Ishikawa (cell line): ENCODE data around the gene HYDIN.

ENCODE experiments used
- CREB1 ChIP-seq: IDR thresholded peaks from 2 replicates; pipeline ENCODE4 v1.6.1; 2012; ENCODE audit warnings: low read depth
- EGR1 ChIP-seq: IDR thresholded peaks from 2 replicates; pipeline ENCODE4 v1.6.1; 2012
- EP300 ChIP-seq: IDR thresholded peaks from 2 replicates; pipeline ENCODE4 v1.6.1; 2012; ENCODE audit warnings: borderline replicate concordance
- FOXM1 ChIP-seq: IDR thresholded peaks from 2 replicates; pipeline ENCODE4 v1.6.1; 2012; ENCODE audit warnings: low read depth, borderline replicate concordance
- NFIC ChIP-seq: IDR thresholded peaks from 2 replicates; pipeline ENCODE4 v1.6.1; 2012
- RAD21 ChIP-seq: IDR thresholded peaks from 2 replicates; pipeline ENCODE4 v1.6.1; 2012; ENCODE audit warnings: low read depth
- TAF1 ChIP-seq: IDR thresholded peaks from 2 replicates; pipeline ENCODE4 v1.6.1; 2012; ENCODE audit warnings: low read depth, mild to moderate bottlenecking
- TEAD4 ChIP-seq: IDR thresholded peaks from 2 replicates; pipeline ENCODE4 v1.6.1; 2012
- YY1 ChIP-seq: IDR thresholded peaks from 2 replicates; pipeline ENCODE4 v1.6.1; 2012; ENCODE audit warnings: low read depth
- TF ChIP-seq, protein P1 (sequence below): IDR thresholded peaks from 2 replicates; pipeline ENCODE4 v1.6.1; 2012
- TF ChIP-seq, protein P2 (sequence below): IDR thresholded peaks from 2 replicates; pipeline ENCODE4 v1.6.1; 2012; ENCODE audit warnings: low read depth, mild to moderate bottlenecking

GRCh38 chr16:70780546-70780945 is 450.0 kb downstream of the HYDIN start:
- TF ChIP-seq FOXM1 (no peak), EP300 (no peak), CREB1 (no peak), RAD21 (no peak), TEAD4 (no peak), TAF1 (no peak), EGR1 (no peak), YY1 (no peak), NFIC (no peak)
- TF ChIP-seq, protein P1, sequence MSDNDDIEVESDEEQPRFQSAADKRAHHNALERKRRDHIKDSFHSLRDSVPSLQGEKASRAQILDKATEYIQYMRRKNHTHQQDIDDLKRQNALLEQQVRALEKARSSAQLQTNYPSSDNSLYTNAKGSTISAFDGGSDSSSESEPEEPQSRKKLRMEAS, result no peak
- TF ChIP-seq, protein P2, sequence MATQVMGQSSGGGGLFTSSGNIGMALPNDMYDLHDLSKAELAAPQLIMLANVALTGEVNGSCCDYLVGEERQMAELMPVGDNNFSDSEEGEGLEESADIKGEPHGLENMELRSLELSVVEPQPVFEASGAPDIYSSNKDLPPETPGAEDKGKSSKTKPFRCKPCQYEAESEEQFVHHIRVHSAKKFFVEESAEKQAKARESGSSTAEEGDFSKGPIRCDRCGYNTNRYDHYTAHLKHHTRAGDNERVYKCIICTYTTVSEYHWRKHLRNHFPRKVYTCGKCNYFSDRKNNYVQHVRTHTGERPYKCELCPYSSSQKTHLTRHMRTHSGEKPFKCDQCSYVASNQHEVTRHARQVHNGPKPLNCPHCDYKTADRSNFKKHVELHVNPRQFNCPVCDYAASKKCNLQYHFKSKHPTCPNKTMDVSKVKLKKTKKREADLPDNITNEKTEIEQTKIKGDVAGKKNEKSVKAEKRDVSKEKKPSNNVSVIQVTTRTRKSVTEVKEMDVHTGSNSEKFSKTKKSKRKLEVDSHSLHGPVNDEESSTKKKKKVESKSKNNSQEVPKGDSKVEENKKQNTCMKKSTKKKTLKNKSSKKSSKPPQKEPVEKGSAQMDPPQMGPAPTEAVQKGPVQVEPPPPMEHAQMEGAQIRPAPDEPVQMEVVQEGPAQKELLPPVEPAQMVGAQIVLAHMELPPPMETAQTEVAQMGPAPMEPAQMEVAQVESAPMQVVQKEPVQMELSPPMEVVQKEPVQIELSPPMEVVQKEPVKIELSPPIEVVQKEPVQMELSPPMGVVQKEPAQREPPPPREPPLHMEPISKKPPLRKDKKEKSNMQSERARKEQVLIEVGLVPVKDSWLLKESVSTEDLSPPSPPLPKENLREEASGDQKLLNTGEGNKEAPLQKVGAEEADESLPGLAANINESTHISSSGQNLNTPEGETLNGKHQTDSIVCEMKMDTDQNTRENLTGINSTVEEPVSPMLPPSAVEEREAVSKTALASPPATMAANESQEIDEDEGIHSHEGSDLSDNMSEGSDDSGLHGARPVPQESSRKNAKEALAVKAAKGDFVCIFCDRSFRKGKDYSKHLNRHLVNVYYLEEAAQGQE, result no peak
